Measurements from ENCODE around the gene LDHAL6B. TPM values are rescaled to one million over a fixed set of nuclear protein-coding genes. Genes with fewer than 3 reads are reported as not detected.

Gene LDHAL6B
- total and polyA plus RNA-seq, 2 donors = not detected

DNA sequence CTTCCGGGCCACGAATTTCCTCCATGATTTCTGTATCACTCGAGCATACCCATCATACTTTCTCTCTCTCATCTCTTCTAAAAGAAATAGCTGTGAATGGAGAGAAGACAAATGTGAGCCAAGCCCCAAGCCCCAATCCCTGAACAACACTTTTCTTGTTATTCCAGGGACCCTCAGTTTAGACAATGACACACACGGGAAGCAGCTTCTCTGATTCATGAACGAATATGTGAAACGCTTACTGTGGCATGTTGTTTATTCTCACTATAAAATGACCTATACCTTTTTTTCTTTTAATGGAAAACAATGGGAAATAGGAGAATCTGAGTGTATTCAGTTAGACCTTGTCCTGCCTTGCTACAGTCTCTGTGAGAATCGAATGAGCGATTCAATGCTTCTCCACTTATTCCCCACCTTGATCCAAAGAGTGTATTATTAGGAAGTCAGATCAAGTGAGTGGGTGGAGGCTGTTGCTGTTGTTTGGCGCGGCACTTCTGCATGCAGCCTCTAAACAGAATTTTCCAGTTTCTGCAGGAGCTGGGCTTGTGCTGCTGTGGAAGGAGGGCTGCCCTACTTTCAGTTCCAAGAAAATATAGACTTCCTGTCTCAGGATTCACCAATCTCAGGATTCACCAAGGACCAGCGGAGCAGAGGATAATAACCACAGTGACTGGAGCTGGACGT is 32.4 kb upstream of the LDHAL6B start:
- Histone ChIP-seq H3K36me3 (ENCODE audit: control insufficient read depth in 2 of 2, insufficient read depth in 2 of 2, low read length in 1 of 2) (no peaks in the 10 kb centered on the region), H3K27ac (ENCODE audit: low read depth in 1 of 2, low read length in 1 of 2) (no peak overlapping the region), H3K27me3 (ENCODE audit: control insufficient read depth in 2 of 2, insufficient read depth in 1 of 2, low read length in 1 of 2) (no peaks in the 10 kb centered on the region), H3K4me3 (ENCODE audit: low read length in 2 of 2) (no peak overlapping the region), H3K4me1 (ENCODE audit: control insufficient read depth in 2 of 2, insufficient read depth in 2 of 2, low read length in 2 of 2) (peaks cover 0 to 5% of the 10 kb centered on the region in 2 donors), H3K9me3 (ENCODE audit: control insufficient read depth in 2 of 2, insufficient read depth in 1 of 2, low read length in 1 of 2) (no peaks in the 10 kb centered on the region)
- WGBS = 96% methylated on average over 12 of the region's 12 CpGs
- DNase-seq (ENCODE audit: low read depth in 6 of 9, low spot score in 9 of 9) = no peak

DNA sequence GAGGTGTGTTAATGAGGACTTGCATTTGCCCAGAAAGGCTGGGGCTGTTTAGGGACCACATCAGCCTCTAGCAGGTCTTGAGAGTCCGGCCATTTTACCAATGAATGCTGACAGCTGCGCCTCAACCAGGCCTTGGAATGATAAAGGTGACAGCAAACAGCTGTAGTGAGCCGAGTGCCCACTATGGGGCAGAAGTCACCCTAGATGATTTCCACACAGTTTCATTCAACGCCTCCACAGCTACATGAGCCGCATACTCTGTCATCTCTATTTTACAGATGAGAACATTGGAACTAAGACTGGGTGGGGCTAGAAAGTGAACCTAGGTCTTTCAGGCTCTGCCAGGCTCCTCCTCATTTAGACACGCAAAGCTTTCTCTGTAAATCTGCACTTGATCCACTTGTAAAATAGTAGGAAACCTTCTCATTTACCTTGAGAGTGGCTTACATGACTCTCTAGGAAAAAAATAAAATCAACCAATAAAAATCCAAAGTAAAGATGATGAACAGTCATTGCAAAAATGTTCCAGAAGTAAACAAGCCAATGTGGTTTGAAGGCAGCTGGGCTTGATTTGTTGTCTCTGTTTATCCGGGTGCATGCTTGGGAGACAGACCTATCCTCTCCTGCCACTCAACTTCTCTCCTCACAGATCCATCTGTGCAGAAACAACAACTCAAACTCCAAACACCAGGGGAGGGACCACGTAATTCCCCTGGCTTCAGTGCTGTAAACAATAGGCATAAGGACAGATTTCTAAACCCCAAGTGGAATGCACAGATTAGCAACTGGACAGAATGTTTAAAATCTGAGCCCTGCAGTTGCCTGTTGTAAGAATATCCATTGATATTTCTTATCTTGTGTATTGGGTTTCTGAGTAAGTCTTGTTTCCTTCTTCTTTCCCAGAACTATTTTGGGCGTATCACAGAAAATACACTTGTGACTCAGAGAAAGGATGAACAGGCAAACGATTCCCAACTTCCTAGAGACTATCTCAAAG is 31.5 kb upstream of the LDHAL6B start:
- H3K9me3 ChIP-seq (ENCODE audit: control insufficient read depth in 2 of 2, insufficient read depth in 1 of 2, low read length in 1 of 2) = peaks cover 0 to 4% of the 10 kb centered on the region in 2 donors
- no peak overlapping the region for H3K4me3 ChIP-seq (ENCODE audit: low read length in 2 of 2)
- H3K27ac ChIP-seq (ENCODE audit: low read depth in 1 of 2, low read length in 1 of 2) = no peak overlapping the region
- no peaks in the 10 kb centered on the region for H3K36me3 ChIP-seq (ENCODE audit: control insufficient read depth in 2 of 2, insufficient read depth in 2 of 2, low read length in 1 of 2)
- 84% methylated on average over 10 of the region's 10 CpGs for WGBS
- no peaks in the 10 kb centered on the region for H3K27me3 ChIP-seq (ENCODE audit: control insufficient read depth in 2 of 2, insufficient read depth in 1 of 2, low read length in 1 of 2)
- DNase-seq (ENCODE audit: low read depth in 6 of 9, low spot score in 9 of 9) = peak in 4 of 9 donors; percentile 4 to 33 (median 22)
- peaks cover 0 to 5% of the 10 kb centered on the region in 2 donors for H3K4me1 ChIP-seq (ENCODE audit: control insufficient read depth in 2 of 2, insufficient read depth in 2 of 2, low read length in 2 of 2)

DNA sequence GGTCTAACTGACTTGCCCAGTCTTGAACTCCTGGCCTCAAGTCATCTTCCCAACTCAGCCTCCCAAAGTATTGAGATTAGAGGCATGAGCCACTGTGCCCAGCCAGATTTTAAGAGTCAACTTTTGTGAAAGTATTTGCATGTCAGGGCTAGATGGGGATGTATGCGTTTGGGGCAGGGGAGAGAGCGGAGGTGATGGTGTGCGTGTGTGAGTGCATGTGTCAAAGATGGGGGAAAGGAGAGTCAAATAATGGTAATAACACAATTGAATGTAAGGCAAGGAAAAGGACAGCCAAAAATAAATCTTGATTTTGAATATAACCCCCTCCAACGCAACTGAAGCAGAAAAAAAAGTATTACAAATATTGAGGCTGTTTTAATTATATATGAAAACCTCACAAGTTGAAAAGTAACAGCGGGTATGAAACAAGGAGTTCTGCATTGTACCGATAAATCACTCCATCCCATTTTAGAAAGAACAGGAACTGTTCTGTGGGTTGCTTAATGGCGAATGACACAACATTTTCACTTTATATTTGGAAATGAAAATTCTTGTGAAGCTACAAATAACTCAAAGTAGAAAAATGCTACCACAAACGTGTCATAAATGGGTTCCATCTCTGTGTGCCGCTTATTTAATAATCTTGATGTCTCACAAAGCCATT is 29.9 kb upstream of the LDHAL6B start:
- peaks cover 0 to 5% of the 10 kb centered on the region in 2 donors for H3K4me1 ChIP-seq (ENCODE audit: control insufficient read depth in 2 of 2, insufficient read depth in 2 of 2, low read length in 2 of 2)

DNA sequence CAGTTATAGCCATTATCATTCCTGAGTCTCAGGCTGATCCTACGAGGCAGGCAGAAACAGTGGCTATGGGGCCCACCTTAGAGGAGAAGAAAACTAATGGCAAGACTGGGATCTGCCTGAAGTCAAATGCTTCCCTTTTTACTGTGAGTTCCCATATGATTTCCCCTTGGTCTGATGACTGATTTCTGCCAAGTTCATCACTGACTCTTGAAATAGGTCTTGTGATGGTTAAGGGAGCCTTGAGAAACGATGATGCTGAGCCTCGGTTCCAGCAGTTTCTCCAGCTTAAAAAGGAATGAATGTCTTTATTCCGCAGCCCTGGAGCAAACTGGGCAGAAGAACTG is 29.4 kb upstream of the LDHAL6B start:
- 80% methylated on average over 4 of the region's 4 CpGs for WGBS
- Histone ChIP-seq H3K36me3 (ENCODE audit: control insufficient read depth in 2 of 2, insufficient read depth in 2 of 2, low read length in 1 of 2) (no peaks in the 10 kb centered on the region), H3K9me3 (ENCODE audit: control insufficient read depth in 2 of 2, insufficient read depth in 1 of 2, low read length in 1 of 2) (peaks cover 0 to 8% of the 10 kb centered on the region in 2 donors), H3K4me3 (ENCODE audit: low read length in 2 of 2) (no peak overlapping the region), H3K27ac (ENCODE audit: low read depth in 1 of 2, low read length in 1 of 2) (no peak overlapping the region), H3K4me1 (ENCODE audit: control insufficient read depth in 2 of 2, insufficient read depth in 2 of 2, low read length in 2 of 2) (peaks cover 0 to 5% of the 10 kb centered on the region in 2 donors), H3K27me3 (ENCODE audit: control insufficient read depth in 2 of 2, insufficient read depth in 1 of 2, low read length in 1 of 2) (no peaks in the 10 kb centered on the region)
- DNase-seq (ENCODE audit: low read depth in 6 of 9, low spot score in 9 of 9) = no peak

More for the DNA sequence above, 29.9 kb upstream of the LDHAL6B start:
- H3K27ac ChIP-seq (ENCODE audit: low read depth in 1 of 2, low read length in 1 of 2) = no peak overlapping the region
- DNase-seq (ENCODE audit: low read depth in 6 of 9, low spot score in 9 of 9) = no peak
- H3K27me3 ChIP-seq (ENCODE audit: control insufficient read depth in 2 of 2, insufficient read depth in 1 of 2, low read length in 1 of 2) = no peaks in the 10 kb centered on the region
- H3K4me3 ChIP-seq (ENCODE audit: low read length in 2 of 2) = no peak overlapping the region
- no peaks in the 10 kb centered on the region for H3K36me3 ChIP-seq (ENCODE audit: control insufficient read depth in 2 of 2, insufficient read depth in 2 of 2, low read length in 1 of 2)
- WGBS = 52% methylated on average over 9 of the region's 9 CpGs
- H3K9me3 ChIP-seq (ENCODE audit: control insufficient read depth in 2 of 2, insufficient read depth in 1 of 2, low read length in 1 of 2) = peaks cover 0 to 4% of the 10 kb centered on the region in 2 donors

DNA sequence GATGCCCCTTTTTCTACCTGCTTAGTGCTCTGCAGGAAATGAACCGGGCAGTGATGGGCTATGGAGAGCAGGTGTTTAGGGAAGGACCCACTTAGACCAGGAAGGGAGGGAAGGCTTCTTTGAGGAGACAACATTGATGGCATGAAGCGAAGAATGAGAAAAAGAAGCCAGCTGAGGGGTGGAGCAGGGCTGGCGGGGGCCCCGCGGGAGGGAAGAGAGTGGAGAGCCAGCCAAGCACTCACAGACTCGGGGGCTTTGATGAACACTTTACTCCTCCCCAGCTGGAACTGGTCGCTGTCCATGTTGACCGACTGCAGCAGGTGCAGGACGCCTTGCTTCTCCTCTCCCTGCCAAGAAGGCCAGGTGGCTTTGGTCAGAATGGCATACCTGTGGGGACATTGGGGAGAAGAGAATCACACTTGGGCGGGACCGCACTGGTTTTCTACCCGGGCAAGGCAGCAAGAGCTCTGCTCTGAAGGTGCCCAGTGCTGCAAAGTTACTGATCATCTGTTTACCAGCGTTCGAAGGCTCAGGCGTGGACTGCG is 28.4 kb upstream of the LDHAL6B start:
- H3K27ac ChIP-seq (ENCODE audit: low read depth in 1 of 2, low read length in 1 of 2) = no peak overlapping the region
- DNase-seq (ENCODE audit: low read depth in 6 of 9, low spot score in 9 of 9) = no peak
- peaks cover 0 to 9% of the 10 kb centered on the region in 2 donors for H3K9me3 ChIP-seq (ENCODE audit: control insufficient read depth in 2 of 2, insufficient read depth in 1 of 2, low read length in 1 of 2)
- H3K27me3 ChIP-seq (ENCODE audit: control insufficient read depth in 2 of 2, insufficient read depth in 1 of 2, low read length in 1 of 2) = no peaks in the 10 kb centered on the region
- H3K4me1 ChIP-seq (ENCODE audit: control insufficient read depth in 2 of 2, insufficient read depth in 2 of 2, low read length in 2 of 2) = peaks cover 0 to 5% of the 10 kb centered on the region in 2 donors
- 96% methylated on average over 16 of the region's 16 CpGs for WGBS
- H3K36me3 ChIP-seq (ENCODE audit: control insufficient read depth in 2 of 2, insufficient read depth in 2 of 2, low read length in 1 of 2) = no peaks in the 10 kb centered on the region
- no peak overlapping the region for H3K4me3 ChIP-seq (ENCODE audit: low read length in 2 of 2)

DNA sequence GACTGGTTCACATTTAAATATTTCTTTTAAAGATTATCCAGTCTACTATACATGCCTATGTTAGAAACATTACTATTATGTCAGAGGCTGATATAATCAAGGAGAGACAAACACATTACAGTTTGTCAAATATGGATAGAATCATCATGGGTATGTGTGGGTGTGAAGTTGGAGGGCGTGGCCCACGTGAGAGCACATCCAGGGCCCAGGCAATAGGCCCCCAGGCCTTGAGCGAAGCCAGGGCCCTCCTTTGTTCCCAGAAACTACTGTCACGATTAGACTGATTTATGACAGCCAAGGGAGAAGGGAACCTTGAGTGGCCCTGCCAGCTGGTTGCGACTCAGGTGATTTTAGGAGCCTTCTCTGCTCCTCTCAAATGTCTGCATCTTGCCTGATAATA is 26.9 kb upstream of the LDHAL6B start:
- Histone ChIP-seq H3K36me3 (ENCODE audit: control insufficient read depth in 2 of 2, insufficient read depth in 2 of 2, low read length in 1 of 2) (no peaks in the 10 kb centered on the region), H3K27ac (ENCODE audit: low read depth in 1 of 2, low read length in 1 of 2) (no peak overlapping the region)

DNA sequence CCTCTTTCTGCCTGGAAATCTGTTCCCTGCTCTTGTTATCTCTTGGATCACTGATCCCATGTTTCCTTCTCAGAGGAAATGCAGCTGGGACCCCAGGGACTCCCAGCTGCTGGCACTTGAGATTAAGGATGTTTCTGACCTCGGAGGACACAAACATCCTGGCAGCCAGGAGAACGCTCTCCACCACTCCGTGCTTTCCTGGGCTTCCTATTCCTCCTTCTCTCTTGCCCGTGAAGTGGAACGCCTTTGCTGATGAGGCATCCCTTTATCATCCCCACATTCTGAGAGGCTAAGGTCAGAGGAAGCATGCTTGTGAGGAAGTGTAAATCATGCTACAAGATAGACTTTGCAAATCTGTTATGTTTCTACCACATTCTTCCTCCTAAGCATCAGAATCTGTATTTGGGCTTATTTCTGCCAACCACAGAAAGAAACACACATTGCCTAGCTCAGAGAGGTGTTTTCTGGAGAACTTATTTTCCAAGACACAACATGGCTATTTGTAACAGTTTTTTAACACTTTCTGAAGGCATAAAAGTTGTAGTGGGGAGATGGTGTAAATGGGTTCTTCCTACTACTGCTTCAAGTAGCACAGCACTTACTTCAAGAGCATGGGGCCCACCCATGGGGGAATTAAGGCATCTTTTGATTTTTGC is 25.6 kb upstream of the LDHAL6B start:
- Histone ChIP-seq H3K4me3 (ENCODE audit: low read length in 2 of 2) (no peak overlapping the region), H3K27me3 (ENCODE audit: control insufficient read depth in 2 of 2, insufficient read depth in 1 of 2, low read length in 1 of 2) (no peaks in the 10 kb centered on the region), H3K27ac (ENCODE audit: low read depth in 1 of 2, low read length in 1 of 2) (no peak overlapping the region), H3K9me3 (ENCODE audit: control insufficient read depth in 2 of 2, insufficient read depth in 1 of 2, low read length in 1 of 2) (peaks cover 0 to 9% of the 10 kb centered on the region in 2 donors), H3K4me1 (ENCODE audit: control insufficient read depth in 2 of 2, insufficient read depth in 2 of 2, low read length in 2 of 2) (peaks cover 0 to 2% of the 10 kb centered on the region in 2 donors), H3K36me3 (ENCODE audit: control insufficient read depth in 2 of 2, insufficient read depth in 2 of 2, low read length in 1 of 2) (no peaks in the 10 kb centered on the region)
- DNase-seq (ENCODE audit: low read depth in 6 of 9, low spot score in 9 of 9) = no peak
- WGBS = 88% methylated on average over 5 of the region's 5 CpGs

More for the DNA sequence above, 26.9 kb upstream of the LDHAL6B start:
- 97% methylated on average over 5 of the region's 5 CpGs for WGBS
- Histone ChIP-seq H3K27me3 (ENCODE audit: control insufficient read depth in 2 of 2, insufficient read depth in 1 of 2, low read length in 1 of 2) (no peaks in the 10 kb centered on the region), H3K4me3 (ENCODE audit: low read length in 2 of 2) (no peak overlapping the region), H3K4me1 (ENCODE audit: control insufficient read depth in 2 of 2, insufficient read depth in 2 of 2, low read length in 2 of 2) (peaks cover 0 to 5% of the 10 kb centered on the region in 2 donors), H3K9me3 (ENCODE audit: control insufficient read depth in 2 of 2, insufficient read depth in 1 of 2, low read length in 1 of 2) (peaks cover 0 to 9% of the 10 kb centered on the region in 2 donors)
- no peak for DNase-seq (ENCODE audit: low read depth in 6 of 9, low spot score in 9 of 9)

DNA sequence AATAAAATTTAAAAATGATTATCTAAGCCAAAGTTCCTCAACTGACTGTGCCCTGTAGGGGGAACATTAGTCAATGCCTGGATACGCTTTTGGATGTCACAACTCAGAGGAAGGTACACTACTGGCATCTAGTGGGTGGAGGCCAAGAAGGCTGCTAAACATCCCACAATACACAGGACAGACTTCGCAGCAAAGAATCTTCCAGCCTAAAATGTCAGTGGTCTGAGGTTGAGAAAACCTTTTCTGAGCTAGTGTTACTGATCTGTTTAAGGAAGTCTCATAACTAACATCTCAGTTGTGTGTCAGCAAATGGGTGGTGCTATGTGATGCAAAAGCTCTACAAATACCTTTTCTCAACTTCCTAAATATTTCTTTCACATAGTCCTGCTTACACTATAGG is 20.9 kb upstream of the LDHAL6B start:
- H3K27me3 ChIP-seq (ENCODE audit: control insufficient read depth in 2 of 2, insufficient read depth in 1 of 2, low read length in 1 of 2) = no peaks in the 10 kb centered on the region
- H3K27ac ChIP-seq (ENCODE audit: low read depth in 1 of 2, low read length in 1 of 2) = no peak overlapping the region
- no peaks in the 10 kb centered on the region for H3K4me1 ChIP-seq (ENCODE audit: control insufficient read depth in 2 of 2, insufficient read depth in 2 of 2, low read length in 2 of 2)
- H3K9me3 ChIP-seq (ENCODE audit: control insufficient read depth in 2 of 2, insufficient read depth in 1 of 2, low read length in 1 of 2) = peaks cover 0 to 5% of the 10 kb centered on the region in 2 donors
- DNase-seq (ENCODE audit: low read depth in 6 of 9, low spot score in 9 of 9) = no peak
- WGBS = 79% methylated on average over 2 of the region's 2 CpGs
- no peaks in the 10 kb centered on the region for H3K36me3 ChIP-seq (ENCODE audit: control insufficient read depth in 2 of 2, insufficient read depth in 2 of 2, low read length in 1 of 2)
- H3K4me3 ChIP-seq (ENCODE audit: low read length in 2 of 2) = no peak overlapping the region

Measured in thymus (tissue), 11 donors.